BJ (cell line): Measurements from ENCODE around the gene SPPL2B. TPM values are rescaled to one million over a fixed set of nuclear protein-coding genes. Genes with fewer than 3 reads are reported as not detected.

ENCODE experiments used
- CTCF ChIA-PET: fragments of 350-600 bp; formaldehyde crosslinking; extraction: SDS; loops from one replicate; lab custom pipeline; 2021; ENCODE audit warnings: antibody characterized with exemption, inconsistent platforms; lab: Yijun Ruan, JAX
- POLR2A ChIA-PET: fragments of 300-600 bp; sonication (Branson Sonifier 250); formaldehyde crosslinking; extraction: SDS; loops from one replicate; lab custom pipeline; 2021; ENCODE audit warnings: antibody characterized with exemption; lab: Charles Lee
- DNase-seq: peaks from one replicate; pipeline ENCODE4 v3.0.0-alpha.2; 2011; ENCODE audit warnings: low read depth
- H3K27me3 ChIP-seq: 2 replicates; pipeline ENCODE4 v1.6.0; 2011; ENCODE audit warnings: low read length; ENCODE audit not compliant: control insufficient read depth, insufficient read depth
- H3K36me3 ChIP-seq: 2 replicates; pipeline ENCODE4 v1.5.1; 2011; ENCODE audit warnings: low read length; ENCODE audit not compliant: control insufficient read depth, insufficient read depth
- H3K4me3 ChIP-seq: 2 replicates; pipeline ENCODE4 v1.5.1; 2011; ENCODE audit warnings: low read depth, mild to moderate bottlenecking, control low read depth, low read length
- polyA plus RNA-seq: library from polyadenylated mRNA; depleted of rRNA; stranded (reverse); fragments of >200 nt; gene quantifications from 2 replicates; pipeline ENCODE4 v1.2.3, GENCODE V29; 2011
- TF ChIP-seq, protein P1 (sequence below): IDR thresholded peaks from 2 replicates; pipeline ENCODE4 v1.5.1; 2011; ENCODE audit warnings: low read depth, mild to moderate bottlenecking, control low read depth, inconsistent platforms, low read length, moderate library complexity; ENCODE audit not compliant: insufficient read depth

SPPL2B gene
- polyA plus RNA-seq, 1 experiment = 24.9 TPM

DNA sequence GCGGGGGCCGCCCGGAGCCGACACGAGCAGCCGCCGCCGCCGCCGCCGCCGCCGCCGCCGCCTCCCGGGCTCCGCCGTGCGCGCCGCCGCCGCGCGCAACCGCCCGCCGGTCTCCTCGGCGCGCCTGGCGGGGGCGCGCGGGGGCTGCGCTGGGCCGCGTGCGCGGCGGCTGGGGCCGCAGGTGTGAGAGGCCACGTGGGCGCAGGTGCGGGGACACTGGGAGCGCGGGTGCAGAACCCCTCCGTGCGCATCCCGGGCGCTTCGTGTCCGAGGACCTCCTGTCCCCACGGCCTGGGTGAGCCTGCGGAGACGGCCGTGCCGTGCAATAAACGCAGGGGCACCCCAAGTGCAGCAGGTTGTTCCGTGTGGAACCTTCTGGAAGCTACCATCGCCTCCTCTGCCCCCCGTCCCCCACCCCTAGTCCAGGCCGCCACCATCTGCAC, 20.3 kb upstream of the SPPL2B start, which contains the start of gene LINGO3:
Gene LINGO3, minus strand, starts transcription at position 41 of the 443 bp plus-strand sequence. CDS start 16,378 bp downstream, outside the sequence.
- no peak for DNase-seq
- POLR2A ChIA-PET = no interaction called here
- TF ChIP-seq, protein P1, sequence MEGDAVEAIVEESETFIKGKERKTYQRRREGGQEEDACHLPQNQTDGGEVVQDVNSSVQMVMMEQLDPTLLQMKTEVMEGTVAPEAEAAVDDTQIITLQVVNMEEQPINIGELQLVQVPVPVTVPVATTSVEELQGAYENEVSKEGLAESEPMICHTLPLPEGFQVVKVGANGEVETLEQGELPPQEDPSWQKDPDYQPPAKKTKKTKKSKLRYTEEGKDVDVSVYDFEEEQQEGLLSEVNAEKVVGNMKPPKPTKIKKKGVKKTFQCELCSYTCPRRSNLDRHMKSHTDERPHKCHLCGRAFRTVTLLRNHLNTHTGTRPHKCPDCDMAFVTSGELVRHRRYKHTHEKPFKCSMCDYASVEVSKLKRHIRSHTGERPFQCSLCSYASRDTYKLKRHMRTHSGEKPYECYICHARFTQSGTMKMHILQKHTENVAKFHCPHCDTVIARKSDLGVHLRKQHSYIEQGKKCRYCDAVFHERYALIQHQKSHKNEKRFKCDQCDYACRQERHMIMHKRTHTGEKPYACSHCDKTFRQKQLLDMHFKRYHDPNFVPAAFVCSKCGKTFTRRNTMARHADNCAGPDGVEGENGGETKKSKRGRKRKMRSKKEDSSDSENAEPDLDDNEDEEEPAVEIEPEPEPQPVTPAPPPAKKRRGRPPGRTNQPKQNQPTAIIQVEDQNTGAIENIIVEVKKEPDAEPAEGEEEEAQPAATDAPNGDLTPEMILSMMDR = no peak
- Histone ChIP-seq H3K27me3 (peaks cover 12% of the 10 kb centered on the region), H3K4me3 (peak within 1 kb of the TSS; percentile 21), H3K36me3 (no peaks in the 10 kb centered on the region)
- CTCF ChIA-PET = interaction anchor here (2.5 kb wide), 1 partner anchor 34 kb away, joined by 5 read pairs; no protein-coding TSS in a partner anchor

DNA sequence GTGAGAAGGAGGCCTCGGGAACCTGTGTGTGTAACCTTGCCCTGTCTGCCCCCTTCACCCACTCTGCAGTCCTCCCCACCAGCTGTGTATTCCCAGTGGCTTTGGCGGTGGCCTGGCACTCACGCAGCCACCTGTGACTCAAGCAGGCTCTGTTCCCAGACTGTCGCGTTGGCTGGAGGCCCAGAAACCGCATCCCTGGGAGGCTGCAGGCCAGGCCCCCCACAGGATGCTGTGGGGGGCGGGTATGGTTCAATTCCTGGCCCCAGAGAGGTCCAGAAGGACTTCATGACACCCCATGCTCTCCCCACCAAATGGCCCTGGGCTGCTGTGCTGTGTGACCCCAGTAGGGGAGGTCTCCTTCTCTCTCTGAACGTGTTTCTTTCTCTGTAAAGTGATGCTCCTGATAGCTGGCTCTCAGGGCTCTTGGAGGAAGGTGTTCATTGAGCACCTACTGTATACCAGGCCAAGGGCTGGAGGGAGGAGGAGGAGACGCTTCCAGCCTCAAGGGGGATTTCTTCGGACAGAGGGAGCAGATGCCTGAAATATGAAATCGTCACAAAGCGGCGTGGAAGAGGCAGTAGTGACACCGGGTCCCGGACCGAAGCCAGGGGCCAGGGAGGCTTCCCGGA, 18.6 kb upstream of the SPPL2B start:
- Histone ChIP-seq H3K27me3 (peaks cover 12% of the 10 kb centered on the region), H3K36me3 (no peaks in the 10 kb centered on the region), H3K4me3 (no peak overlapping the region)
- DNase-seq = no peak
- ChIA-PET POLR2A (no interaction called here), CTCF (interaction anchor here (1.4 to 2.5 kb wide), 2 partner anchors 10 to 36 kb away, joined by 4 to 5 read pairs; no protein-coding TSS in a partner anchor)
- TF ChIP-seq, protein P1 = no peak

DNA sequence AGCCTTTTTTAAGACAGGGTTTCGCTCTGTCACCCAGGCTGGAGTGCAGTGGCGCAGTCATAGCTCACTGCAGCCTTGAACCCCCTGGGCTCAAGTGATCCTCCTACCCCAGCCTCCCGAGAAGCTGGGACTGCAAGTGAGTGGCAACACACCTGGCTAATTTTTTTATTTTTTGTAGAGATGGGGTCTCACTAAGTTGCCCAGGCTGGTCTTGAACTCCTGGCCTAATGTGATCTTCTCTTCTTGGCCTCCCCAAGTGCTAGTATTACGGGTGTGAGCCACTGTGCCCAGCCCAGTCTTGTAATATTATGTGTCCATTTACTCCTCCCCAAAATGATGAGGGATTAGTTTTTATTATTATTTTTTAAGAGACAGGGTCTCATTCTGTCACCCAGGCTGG, 17.4 kb upstream of the SPPL2B start:
- POLR2A ChIA-PET = no interaction called here
- Histone ChIP-seq H3K36me3 (no peaks in the 10 kb centered on the region), H3K4me3 (no peak overlapping the region), H3K27me3 (peaks cover 12% of the 10 kb centered on the region)
- CTCF ChIA-PET = interaction anchor here (1.2 to 1.4 kb wide), 3 partner anchors 8 to 37 kb away, joined by 3 to 4 read pairs (median 3); no protein-coding TSS in a partner anchor
- no peak for DNase-seq
- TF ChIP-seq, protein P1 = no peak

DNA sequence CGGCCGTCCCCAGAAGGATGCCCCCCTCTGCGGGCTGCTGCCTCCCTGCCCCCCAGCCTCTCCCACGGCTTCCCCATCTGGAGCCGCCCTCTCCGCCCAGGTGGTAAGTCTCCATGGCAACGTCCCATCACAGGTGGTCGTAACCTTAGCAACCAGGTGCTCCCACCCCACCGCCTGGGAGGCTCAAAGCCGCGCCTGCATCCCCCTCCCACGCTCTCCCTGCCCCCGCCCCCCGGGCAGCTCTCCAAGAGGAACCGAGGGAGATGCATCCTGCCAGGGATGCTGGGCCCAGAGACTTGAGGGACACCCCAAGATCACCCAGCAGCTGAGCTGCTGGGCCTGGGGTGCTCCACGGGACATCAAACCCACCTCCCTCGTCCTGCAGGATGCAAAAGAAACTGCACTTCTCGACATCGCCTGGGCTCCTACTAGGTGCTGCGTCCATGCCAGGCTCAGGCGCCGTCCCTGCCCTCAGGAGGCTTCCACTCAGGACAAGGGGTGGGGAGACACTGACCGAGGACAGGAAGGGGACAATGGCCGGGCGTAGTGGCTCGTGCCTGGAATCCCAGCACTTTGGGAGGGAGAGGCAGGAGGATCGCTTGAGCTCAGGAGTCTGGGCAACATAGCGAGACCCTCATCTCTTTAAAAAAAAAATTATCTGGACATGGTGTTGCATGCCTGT, 15.5 kb upstream of the SPPL2B start:
- peaks cover 7% of the 10 kb centered on the region for H3K27me3 ChIP-seq
- TF ChIP-seq, protein P1 = no peak
- ChIA-PET POLR2A (no interaction called here), CTCF (interaction anchor here (0.8 kb wide), 1 partner anchor 77 kb away, joined by 3 read pairs; the partner anchor contains the start of gene PLEKHJ1)
- DNase-seq = no peak
- H3K4me3 ChIP-seq = no peak overlapping the region
- no peaks in the 10 kb centered on the region for H3K36me3 ChIP-seq
